K562 (cell line): ENCODE measurements around the gene RNF121. TPM values are rescaled to one million over a fixed set of nuclear protein-coding genes. Genes with fewer than 3 reads are reported as not detected.

ENCODE experiments used
- ATF7 ChIP-seq: fragments of 450-650 bp; IDR thresholded peaks from 2 replicates; pipeline ENCODE4 v1.7.1; 2014; ENCODE audit warnings: mild to moderate bottlenecking, moderate library complexity
- COPS2 ChIP-seq: fragments of 450-650 bp; conservative IDR thresholded peaks from 2 replicates; pipeline ENCODE4 v1.6.1; 2016; ENCODE audit warnings: mild to moderate bottlenecking, moderate library complexity
- CXXC5 ChIP-seq: fragments of 250-450 bp; sonication (Bioruptor Pico); IDR thresholded peaks from 2 replicates; pipeline ENCODE4 v1.8.0; 2022; ENCODE audit warnings: inconsistent platforms, mild to moderate bottlenecking, moderate library complexity
- EP400 ChIP-seq: fragments of 450-650 bp; IDR thresholded peaks from 2 replicates; pipeline ENCODE4 v1.6.1; 2017; ENCODE audit warnings: antibody characterized with exemption, mild to moderate bottlenecking, moderate library complexity
- FOXM1 ChIP-seq, 2 experiments: fragments of 450-650 bp in 1 of 2; sonication (generic) in 1 of 2; formaldehyde crosslinking in 1 of 2; IDR thresholded peaks; 2 replicates each; pipeline versions ENCODE4 v1.6.1 to v1.9.0; 2017 to 2022; ENCODE audit warnings: low read depth in 2 of 2, mild to moderate bottlenecking in 2 of 2, missing genetic modification reagents in 1 of 2, moderate library complexity in 1 of 2
- GTF2A2 ChIP-seq: IDR thresholded peaks from 2 replicates; pipeline ENCODE4 v1.6.1; 2016; ENCODE audit warnings: mild to moderate bottlenecking, missing genetic modification characterization, missing compliant biosample characterization
- HDAC8 ChIP-seq: fragments of 450-650 bp; IDR thresholded peaks from 2 replicates; pipeline ENCODE4 v1.6.1; 2016; ENCODE audit warnings: mild to moderate bottlenecking, missing genetic modification characterization, moderate library complexity, missing compliant biosample characterization
- NFIX ChIP-seq: fragments of 250-450 bp; sonication (Bioruptor Pico); IDR thresholded peaks from 2 replicates; pipeline ENCODE4 v1.4.0; 2020; ENCODE audit warnings: low read depth, mild to moderate bottlenecking, moderate library complexity
- RBFOX2 ChIP-seq: fragments of 200-400 bp; formaldehyde crosslinking; IDR thresholded peaks from 2 replicates; pipeline ENCODE4 v1.6.1; 2017; ENCODE audit warnings: low read depth, mild to moderate bottlenecking, low read length, moderate library complexity
- ZC3H11A ChIP-seq: IDR thresholded peaks from 2 replicates; pipeline ENCODE4 v1.6.1; 2012; ENCODE audit warnings: low read depth, low read length, improper control_type of control experiment
- ZKSCAN8 ChIP-seq: fragments of 200-800 bp; sonication (Bioruptor generic); IDR thresholded peaks from 2 replicates; pipeline ENCODE4 v1.6.1; 2016; ENCODE audit warnings: missing genetic modification characterization, missing compliant biosample characterization
- ZNF143 ChIP-seq: sonication (generic); formaldehyde crosslinking; IDR thresholded peaks from 2 replicates; pipeline ENCODE4 v1.9.0; 2022; ENCODE audit warnings: mild to moderate bottlenecking, missing genetic modification reagents
- ZNF384 ChIP-seq: IDR thresholded peaks from 2 replicates; pipeline ENCODE4 v1.6.1; 2012; ENCODE audit warnings: low read depth, low read length, improper control_type of control experiment
- polyA plus RNA-seq, 8 experiments: library from polyadenylated mRNA; depleted of rRNA in 4 of 8; stranded (reverse) in 5 of 8; unstranded in 3 of 8; fragments of >200 nt; fragmentation: Nextera tagmentation in 2 of 8; fragmentation: Illumina TruSeq in 1 of 8; extraction: Ambion mirVana in 2 of 8; extraction: Trizol in 1 of 8; gene quantifications; 2 replicates each; pipeline versions ENCODE4 v1.2.1 to v1.2.3, GENCODE V29; 2011 to 2014; ENCODE audit warnings: inconsistent platforms in 1 of 8, missing spikeins in 1 of 8
- total RNA-seq, 7 experiments: library from RNA; depleted of rRNA in 6 of 7; stranded (reverse); fragments of >200 nt in 6 of 7; fragmentation: Illumina TruSeq in 2 of 7; extraction: Trizol in 2 of 7; gene quantifications; 2 replicates each; pipeline versions ENCODE4 v1.2.1 to v1.2.3, GENCODE V29; 2011 to 2021; ENCODE audit warnings: low replicate concordance in 1 of 7
- TF ChIP-seq, protein P1 (sequence below): sonication (generic); formaldehyde crosslinking; IDR thresholded peaks from 2 replicates; pipeline ENCODE4 v1.8.0; 2022; ENCODE audit warnings: mild to moderate bottlenecking, missing genetic modification reagents
- TF ChIP-seq, protein P2 (sequence below): conservative IDR thresholded peaks from 2 replicates; pipeline ENCODE4 v1.6.1; 2011; ENCODE audit warnings: low read depth, mild to moderate bottlenecking, low read length; ENCODE audit not compliant: control insufficient read depth
- TF ChIP-seq, protein P3 (sequence below): sonication (generic); formaldehyde crosslinking; IDR thresholded peaks from 2 replicates; pipeline ENCODE4 v1.8.0; 2022; ENCODE audit warnings: mild to moderate bottlenecking, missing genetic modification reagents, borderline replicate concordance
- TF ChIP-seq, protein P4 (sequence below), 2 experiments: fragments of 200-800 bp in 1 of 2; sonication (Bioruptor generic) in 1 of 2; sonication (generic) in 1 of 2; formaldehyde crosslinking in 1 of 2; IDR thresholded peaks in 1 of 2; conservative IDR thresholded peaks in 1 of 2; 2 replicates each; pipeline versions ENCODE4 v1.5.0 to v1.6.1; 2016 to 2020; ENCODE audit warnings: missing compliant biosample characterization in 1 of 2, missing genetic modification characterization in 1 of 2, missing genetic modification reagents in 1 of 2

Gene RNF121
- total and polyA plus RNA-seq, 9 of the 15 experiments (the other 6 are each of a cell fraction or from before 2014, with no cell fraction given) = 8.0 to 63.4 (median 20.5) TPM

DNA sequence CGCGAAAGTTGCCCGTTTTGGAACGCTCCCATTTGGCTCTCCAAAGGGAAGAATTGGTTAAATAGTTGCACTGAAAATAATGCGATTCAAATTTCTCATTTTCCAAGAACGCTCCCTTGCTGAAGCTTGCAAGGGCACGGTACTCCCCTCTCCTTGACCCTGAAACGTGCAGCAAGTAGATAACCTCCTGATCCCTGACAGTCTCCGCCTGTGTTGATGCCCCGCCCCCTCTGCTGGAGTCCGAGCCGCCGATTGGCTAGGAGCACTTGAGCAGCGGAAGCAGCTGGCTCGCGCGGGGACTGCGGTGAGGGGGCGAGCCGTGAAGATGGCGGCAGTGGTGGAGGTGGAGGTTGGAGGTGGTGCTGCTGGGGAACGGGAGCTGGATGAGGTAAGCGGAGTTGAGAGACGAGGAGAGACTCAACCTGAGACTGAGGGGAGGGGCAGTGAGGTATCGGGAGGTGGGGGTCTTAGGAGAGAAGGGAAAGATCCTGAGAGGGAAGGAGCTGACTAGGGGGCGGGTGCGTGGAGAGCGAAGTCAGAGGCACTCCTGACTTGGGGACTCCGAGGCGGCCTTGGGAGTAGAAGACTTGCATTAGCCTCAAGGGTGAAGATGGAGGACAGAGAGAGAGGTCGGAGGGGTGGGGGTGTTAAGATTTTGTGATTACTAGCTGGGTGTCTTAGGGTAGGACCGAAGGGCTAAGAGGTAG lies at the start of gene RNF121 (continued):
- TF ChIP-seq, protein P1, sequence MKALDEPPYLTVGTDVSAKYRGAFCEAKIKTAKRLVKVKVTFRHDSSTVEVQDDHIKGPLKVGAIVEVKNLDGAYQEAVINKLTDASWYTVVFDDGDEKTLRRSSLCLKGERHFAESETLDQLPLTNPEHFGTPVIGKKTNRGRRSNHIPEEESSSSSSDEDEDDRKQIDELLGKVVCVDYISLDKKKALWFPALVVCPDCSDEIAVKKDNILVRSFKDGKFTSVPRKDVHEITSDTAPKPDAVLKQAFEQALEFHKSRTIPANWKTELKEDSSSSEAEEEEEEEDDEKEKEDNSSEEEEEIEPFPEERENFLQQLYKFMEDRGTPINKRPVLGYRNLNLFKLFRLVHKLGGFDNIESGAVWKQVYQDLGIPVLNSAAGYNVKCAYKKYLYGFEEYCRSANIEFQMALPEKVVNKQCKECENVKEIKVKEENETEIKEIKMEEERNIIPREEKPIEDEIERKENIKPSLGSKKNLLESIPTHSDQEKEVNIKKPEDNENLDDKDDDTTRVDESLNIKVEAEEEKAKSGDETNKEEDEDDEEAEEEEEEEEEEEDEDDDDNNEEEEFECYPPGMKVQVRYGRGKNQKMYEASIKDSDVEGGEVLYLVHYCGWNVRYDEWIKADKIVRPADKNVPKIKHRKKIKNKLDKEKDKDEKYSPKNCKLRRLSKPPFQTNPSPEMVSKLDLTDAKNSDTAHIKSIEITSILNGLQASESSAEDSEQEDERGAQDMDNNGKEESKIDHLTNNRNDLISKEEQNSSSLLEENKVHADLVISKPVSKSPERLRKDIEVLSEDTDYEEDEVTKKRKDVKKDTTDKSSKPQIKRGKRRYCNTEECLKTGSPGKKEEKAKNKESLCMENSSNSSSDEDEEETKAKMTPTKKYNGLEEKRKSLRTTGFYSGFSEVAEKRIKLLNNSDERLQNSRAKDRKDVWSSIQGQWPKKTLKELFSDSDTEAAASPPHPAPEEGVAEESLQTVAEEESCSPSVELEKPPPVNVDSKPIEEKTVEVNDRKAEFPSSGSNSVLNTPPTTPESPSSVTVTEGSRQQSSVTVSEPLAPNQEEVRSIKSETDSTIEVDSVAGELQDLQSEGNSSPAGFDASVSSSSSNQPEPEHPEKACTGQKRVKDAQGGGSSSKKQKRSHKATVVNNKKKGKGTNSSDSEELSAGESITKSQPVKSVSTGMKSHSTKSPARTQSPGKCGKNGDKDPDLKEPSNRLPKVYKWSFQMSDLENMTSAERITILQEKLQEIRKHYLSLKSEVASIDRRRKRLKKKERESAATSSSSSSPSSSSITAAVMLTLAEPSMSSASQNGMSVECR (CRISPR knock-in tag) = peak; percentile 92
- TF ChIP-seq, protein P2, sequence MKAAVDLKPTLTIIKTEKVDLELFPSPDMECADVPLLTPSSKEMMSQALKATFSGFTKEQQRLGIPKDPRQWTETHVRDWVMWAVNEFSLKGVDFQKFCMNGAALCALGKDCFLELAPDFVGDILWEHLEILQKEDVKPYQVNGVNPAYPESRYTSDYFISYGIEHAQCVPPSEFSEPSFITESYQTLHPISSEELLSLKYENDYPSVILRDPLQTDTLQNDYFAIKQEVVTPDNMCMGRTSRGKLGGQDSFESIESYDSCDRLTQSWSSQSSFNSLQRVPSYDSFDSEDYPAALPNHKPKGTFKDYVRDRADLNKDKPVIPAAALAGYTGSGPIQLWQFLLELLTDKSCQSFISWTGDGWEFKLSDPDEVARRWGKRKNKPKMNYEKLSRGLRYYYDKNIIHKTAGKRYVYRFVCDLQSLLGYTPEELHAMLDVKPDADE = peak; percentile 19; the same call in 1 of the 2 replicates
- TF ChIP-seq ZNF143 (CRISPR knock-in tag) (peak; percentile 78), COPS2 (no peak), FOXM1 (IDR thresholded peaks at IDR 0.05; ENCODE audit: low read depth) (peak; percentile 83), FOXM1 (CRISPR knock-in tag; IDR thresholded peaks at IDR 0.05; ENCODE audit: low read depth) (no peak), ZC3H11A (0 out of 2 replicates have a peak, but pooled peaks have one; percentile 73), ZNF384 (0 out of 2 replicates have a peak, but pooled peaks have one; percentile 16), ATF7 (peak; percentile 65; the same call in 1 of the 2 replicates), GTF2A2 (tag) (no peak), RBFOX2 (peak; percentile 82), EP400 (peak; percentile 86; the same call in 1 of the 2 replicates), CXXC5 (CRISPR knock-in tag) (peak; percentile 69), NFIX (CRISPR knock-in tag) (no peak), ZKSCAN8 (CRISPR knock-in tag) (no peak), HDAC8 (tag) (no peak)
- TF ChIP-seq, protein P3, sequence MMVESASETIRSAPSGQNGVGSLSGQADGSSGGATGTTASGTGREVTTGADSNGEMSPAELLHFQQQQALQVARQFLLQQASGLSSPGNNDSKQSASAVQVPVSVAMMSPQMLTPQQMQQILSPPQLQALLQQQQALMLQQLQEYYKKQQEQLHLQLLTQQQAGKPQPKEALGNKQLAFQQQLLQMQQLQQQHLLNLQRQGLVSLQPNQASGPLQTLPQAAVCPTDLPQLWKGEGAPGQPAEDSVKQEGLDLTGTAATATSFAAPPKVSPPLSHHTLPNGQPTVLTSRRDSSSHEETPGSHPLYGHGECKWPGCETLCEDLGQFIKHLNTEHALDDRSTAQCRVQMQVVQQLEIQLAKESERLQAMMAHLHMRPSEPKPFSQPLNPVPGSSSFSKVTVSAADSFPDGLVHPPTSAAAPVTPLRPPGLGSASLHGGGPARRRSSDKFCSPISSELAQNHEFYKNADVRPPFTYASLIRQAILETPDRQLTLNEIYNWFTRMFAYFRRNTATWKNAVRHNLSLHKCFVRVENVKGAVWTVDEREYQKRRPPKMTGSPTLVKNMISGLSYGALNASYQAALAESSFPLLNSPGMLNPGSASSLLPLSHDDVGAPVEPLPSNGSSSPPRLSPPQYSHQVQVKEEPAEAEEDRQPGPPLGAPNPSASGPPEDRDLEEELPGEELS = 0 out of 2 replicates have a peak, but pooled peaks have one; percentile 47
- TF ChIP-seq, protein P4, sequence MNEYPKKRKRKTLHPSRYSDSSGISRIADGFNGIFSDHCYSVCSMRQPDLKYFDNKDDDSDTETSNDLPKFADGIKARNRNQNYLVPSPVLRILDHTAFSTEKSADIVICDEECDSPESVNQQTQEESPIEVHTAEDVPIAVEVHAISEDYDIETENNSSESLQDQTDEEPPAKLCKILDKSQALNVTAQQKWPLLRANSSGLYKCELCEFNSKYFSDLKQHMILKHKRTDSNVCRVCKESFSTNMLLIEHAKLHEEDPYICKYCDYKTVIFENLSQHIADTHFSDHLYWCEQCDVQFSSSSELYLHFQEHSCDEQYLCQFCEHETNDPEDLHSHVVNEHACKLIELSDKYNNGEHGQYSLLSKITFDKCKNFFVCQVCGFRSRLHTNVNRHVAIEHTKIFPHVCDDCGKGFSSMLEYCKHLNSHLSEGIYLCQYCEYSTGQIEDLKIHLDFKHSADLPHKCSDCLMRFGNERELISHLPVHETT (CRISPR knock-in tag; conservative IDR thresholded peaks at IDR 0.05 in 1 of 2, IDR thresholded peaks at IDR 0.05 in 1 of 2) = peak in 1 of 2 experiments; percentile 42; a peak in 1 of 4 replicates
